GM12865 (cell line): ENCODE measurements around the gene NDFIP1.
"Not testable (repeated sequence)": the region's sequence is repeated elsewhere in the genome, so short reads cannot be mapped to it uniquely, and the experiment has no call there.

ENCODE experiments used
- DNase-seq: peaks from one replicate; pipeline ENCODE4 v3.0.0; 2010; ENCODE audit warnings: low read depth
- H3K4me3 ChIP-seq: 2 replicates; pipeline ENCODE4 v1.5.1; 2011; ENCODE audit warnings: mild to moderate bottlenecking, low read depth, low read length, control low read depth
- TF ChIP-seq, protein P1 (sequence below): IDR thresholded peaks from 2 replicates; pipeline ENCODE4 v1.5.1; 2011; ENCODE audit warnings: low read length, control low read depth, low read depth, inconsistent platforms; ENCODE audit not compliant: insufficient read depth; ENCODE audit errors: missing control alignments

Gene NDFIP1

GRCh38 chr5:142150431-142150830 lies 41.9 kb downstream of the NDFIP1 start:
- DNase-seq = no peak
- H3K4me3 ChIP-seq = no peak overlapping the region
- TF ChIP-seq, protein P1, sequence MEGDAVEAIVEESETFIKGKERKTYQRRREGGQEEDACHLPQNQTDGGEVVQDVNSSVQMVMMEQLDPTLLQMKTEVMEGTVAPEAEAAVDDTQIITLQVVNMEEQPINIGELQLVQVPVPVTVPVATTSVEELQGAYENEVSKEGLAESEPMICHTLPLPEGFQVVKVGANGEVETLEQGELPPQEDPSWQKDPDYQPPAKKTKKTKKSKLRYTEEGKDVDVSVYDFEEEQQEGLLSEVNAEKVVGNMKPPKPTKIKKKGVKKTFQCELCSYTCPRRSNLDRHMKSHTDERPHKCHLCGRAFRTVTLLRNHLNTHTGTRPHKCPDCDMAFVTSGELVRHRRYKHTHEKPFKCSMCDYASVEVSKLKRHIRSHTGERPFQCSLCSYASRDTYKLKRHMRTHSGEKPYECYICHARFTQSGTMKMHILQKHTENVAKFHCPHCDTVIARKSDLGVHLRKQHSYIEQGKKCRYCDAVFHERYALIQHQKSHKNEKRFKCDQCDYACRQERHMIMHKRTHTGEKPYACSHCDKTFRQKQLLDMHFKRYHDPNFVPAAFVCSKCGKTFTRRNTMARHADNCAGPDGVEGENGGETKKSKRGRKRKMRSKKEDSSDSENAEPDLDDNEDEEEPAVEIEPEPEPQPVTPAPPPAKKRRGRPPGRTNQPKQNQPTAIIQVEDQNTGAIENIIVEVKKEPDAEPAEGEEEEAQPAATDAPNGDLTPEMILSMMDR = no peak

GRCh38 chr5:142151436-142152383 lies 43.1 kb downstream of the NDFIP1 start:
- no peak overlapping the region for H3K4me3 ChIP-seq
- TF ChIP-seq, protein P1 = peak; percentile 64
- peak; percentile 73 for DNase-seq

GRCh38 chr5:142152384-142152732 lies 43.8 kb downstream of the NDFIP1 start:
- H3K4me3 ChIP-seq = no peak overlapping the region
- TF ChIP-seq, protein P1 = no peak
- DNase-seq = no peak

DNA sequence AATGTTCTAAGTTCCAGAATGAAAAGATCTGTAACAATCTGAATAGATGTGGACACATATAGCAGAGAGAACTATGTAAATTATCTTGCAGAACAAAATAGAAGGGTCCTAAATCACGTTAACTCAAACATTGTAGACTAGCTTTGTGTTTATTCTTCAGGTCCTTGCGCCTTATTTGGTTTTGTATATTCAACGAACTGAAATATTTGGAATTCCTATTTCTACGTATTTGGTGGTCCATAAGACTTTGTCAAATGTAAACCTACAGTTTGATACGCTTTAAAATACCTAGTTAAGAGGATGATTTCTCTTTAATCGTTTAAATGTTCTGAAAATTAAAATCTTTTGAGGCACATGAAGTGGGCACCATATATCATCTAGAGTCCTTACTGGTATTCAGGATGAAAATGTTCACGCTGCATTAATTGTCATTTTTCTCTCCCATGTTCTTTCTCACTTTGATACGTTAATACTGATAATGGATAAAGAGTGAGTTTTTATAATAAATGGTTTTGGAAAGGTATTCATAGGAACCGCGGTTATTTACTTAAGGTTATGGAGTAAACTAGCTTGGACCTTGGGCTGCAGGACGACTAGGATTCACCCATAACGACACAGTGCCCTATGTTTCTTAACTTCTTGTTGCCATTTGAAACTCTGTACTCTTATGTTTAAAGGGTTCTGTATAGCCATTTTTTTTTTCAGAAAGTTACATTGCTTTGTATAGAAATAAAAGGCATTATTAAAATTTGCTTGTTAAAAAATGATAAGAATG lies 45.3 kb downstream of the NDFIP1 start:
- H3K4me3 ChIP-seq = no peak overlapping the region
- DNase-seq = no peak
- TF ChIP-seq, protein P1 = no peak

DNA sequence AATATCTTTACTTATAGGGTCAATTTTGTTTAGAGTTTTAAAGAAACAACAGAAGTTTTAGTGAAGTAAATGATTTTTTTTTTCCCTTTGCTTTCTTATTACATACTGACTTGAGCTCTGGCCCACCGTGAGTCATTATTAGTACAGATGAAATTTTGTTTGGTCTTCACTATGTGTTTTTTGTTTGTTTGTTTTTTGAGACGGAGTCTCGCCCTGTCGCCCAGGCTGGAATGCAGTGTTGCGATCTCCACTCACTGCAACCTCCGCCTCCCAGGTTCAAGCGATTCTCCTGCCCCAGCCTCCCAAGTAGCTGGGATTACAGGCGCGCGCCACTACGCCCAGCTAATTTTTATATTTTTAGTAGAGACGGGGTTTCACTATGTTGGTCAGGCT lies 45.9 kb downstream of the NDFIP1 start:
- DNase-seq, H3K4me3 ChIP-seq: not testable (repeated sequence)

DNA sequence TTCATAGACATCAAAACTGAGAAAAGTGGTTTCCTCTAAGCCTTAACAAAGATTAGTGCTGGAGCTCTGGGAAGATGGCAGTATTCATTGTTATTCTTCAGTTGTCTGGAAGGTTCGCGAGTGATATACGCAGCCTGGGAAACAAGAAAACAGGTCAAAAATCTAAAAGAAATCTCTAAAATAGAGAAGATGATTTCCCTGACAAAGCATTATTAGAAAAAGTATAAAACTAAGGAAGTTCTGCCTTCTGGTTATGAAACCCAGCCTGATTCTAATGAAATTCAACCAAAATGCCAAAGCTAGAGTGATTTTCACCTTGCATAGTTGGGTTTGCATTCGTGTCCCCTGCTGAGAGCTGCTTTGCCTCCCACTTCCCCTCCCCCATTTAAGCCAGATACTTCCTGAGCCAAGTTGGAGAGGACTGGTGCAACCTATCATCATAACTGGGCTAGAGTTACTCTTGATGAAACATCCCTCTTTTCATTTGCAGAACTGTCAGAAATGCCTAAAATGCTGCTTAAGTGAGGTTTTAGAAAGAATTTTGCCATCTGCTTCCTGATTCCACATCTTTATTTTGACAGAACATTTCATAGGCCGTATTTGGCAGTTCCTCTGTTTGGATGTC lies 48.4 kb downstream of the NDFIP1 start:
- TF ChIP-seq, protein P1 = no peak
- H3K4me3 ChIP-seq = no peak overlapping the region
- DNase-seq = no peak

DNA sequence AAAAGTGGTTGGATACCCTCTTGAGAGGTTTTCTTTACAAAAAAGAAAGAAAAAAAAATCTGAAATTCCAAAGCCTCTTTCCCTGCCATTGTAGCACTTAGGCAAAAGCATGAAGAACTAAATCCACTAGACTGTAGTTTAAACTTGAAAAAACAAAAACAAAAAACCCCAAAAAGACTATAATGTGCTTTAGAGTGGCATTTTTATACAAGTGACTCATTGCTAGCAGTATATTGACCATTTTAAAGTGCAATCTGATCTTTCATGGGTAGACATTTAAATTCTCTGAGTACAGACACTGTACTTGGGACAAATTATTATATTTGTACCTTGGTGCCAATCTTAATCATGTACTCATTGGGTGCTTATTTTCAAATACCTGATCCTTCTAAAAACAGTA lies 50.8 kb downstream of the NDFIP1 start:
- no peak overlapping the region for H3K4me3 ChIP-seq
- TF ChIP-seq, protein P1 = no peak
- DNase-seq = no peak
